GM12878 (cell line): ENCODE results near the gene RAB23. TPM values are rescaled to one million over a fixed set of nuclear protein-coding genes. Genes with fewer than 3 reads are reported as not detected.

ENCODE experiments used
- CBX5 ChIP-seq: sonication (generic); IDR thresholded peaks from 2 replicates; pipeline ENCODE4 v1.6.1; 2016; ENCODE audit warnings: low read depth, moderate library complexity, mild to moderate bottlenecking, inconsistent platforms
- EGR1 ChIP-seq, 2 experiments: IDR thresholded peaks; 1 replicate in 1 of 2; 2 replicates in 1 of 2; pipeline ENCODE4 v1.6.1; 2011 to 2012; ENCODE audit warnings: low read depth in 2 of 2, low read length in 2 of 2, borderline replicate concordance in 1 of 2, mild to moderate bottlenecking in 1 of 2, moderate library complexity in 1 of 2
- GATAD2B ChIP-seq: fragments of 450-650 bp; conservative IDR thresholded peaks from 2 replicates; pipeline ENCODE4 v1.6.1; 2017; ENCODE audit warnings: low read depth, mild to moderate bottlenecking, moderate library complexity
- MEF2A ChIP-seq: IDR thresholded peaks from 2 replicates; pipeline ENCODE4 v1.6.1; 2011; ENCODE audit warnings: low read depth, mild to moderate bottlenecking, low read length, moderate library complexity; ENCODE audit not compliant: insufficient read depth
- MTA2 ChIP-seq: fragments of 450-650 bp; IDR thresholded peaks from 2 replicates; pipeline ENCODE4 v1.6.1; 2016; ENCODE audit warnings: low read depth, mild to moderate bottlenecking, moderate library complexity
- PKNOX1 ChIP-seq: fragments of 450-650 bp; IDR thresholded peaks from 2 replicates; pipeline ENCODE4 v1.6.1; 2016; ENCODE audit warnings: mild to moderate bottlenecking
- RB1 ChIP-seq: fragments of 450-650 bp; formaldehyde crosslinking; IDR thresholded peaks from 2 replicates; pipeline ENCODE4 v1.6.1; 2017; ENCODE audit warnings: mild to moderate bottlenecking, borderline replicate concordance
- YBX1 ChIP-seq: fragments of 450-650 bp; IDR thresholded peaks from 2 replicates; pipeline ENCODE4 v1.6.1; 2016; ENCODE audit warnings: antibody characterized with exemption
- ZNF384 ChIP-seq: IDR thresholded peaks from 2 replicates; pipeline ENCODE4 v1.6.1; 2012; ENCODE audit warnings: low read depth, mild to moderate bottlenecking, low read length, improper control_type of control experiment, borderline replicate concordance
- ZNF622 ChIP-seq: fragments of 450-650 bp; IDR thresholded peaks from 2 replicates; pipeline ENCODE4 v1.6.1; 2017; ENCODE audit warnings: mild to moderate bottlenecking, inconsistent platforms
- ZNF687 ChIP-seq: fragments of 450-650 bp; IDR thresholded peaks from 2 replicates; pipeline ENCODE4 v1.6.1; 2017; ENCODE audit warnings: mild to moderate bottlenecking, moderate library complexity
- polyA plus RNA-seq, 11 experiments: library from polyadenylated mRNA; depleted of rRNA in 4 of 11; unstranded in 6 of 11; stranded (reverse) in 5 of 11; fragments of >200 nt; fragmentation: Nextera tagmentation in 4 of 11; fragmentation: Illumina TruSeq in 1 of 11; extraction: Ambion mirVana in 4 of 11; extraction: Trizol in 1 of 11; gene quantifications; 1 replicate in 1 of 11; 2 replicates in 10 of 11; pipeline versions ENCODE4 v1.2.1 to v1.2.3, GENCODE V29; 2011 to 2016; ENCODE audit warnings: inconsistent platforms in 2 of 11, missing spikeins in 2 of 11, low read depth in 1 of 11
- total RNA-seq, 4 experiments: library from RNA; depleted of rRNA in 3 of 4; stranded (reverse); fragments of >200 nt in 3 of 4; fragmentation: Illumina TruSeq in 1 of 4; extraction: Trizol in 1 of 4; gene quantifications; 2 replicates each; pipeline versions ENCODE4 v1.2.1 to v1.2.3, GENCODE V29; 2013 to 2021

RAB23 gene
- total and polyA plus RNA-seq, 10 of the 15 experiments (the other 5 are each of a cell fraction or from before 2014, with no cell fraction given) = 0.80 to 6.0 (median 3.1) TPM

GRCh38 chr6:57210060-57210459 lies 12.0 kb downstream of the RAB23 start (continued):
- TF ChIP-seq MEF2A (no peak), CBX5 (no peak), ZNF687 (no peak), ZNF384 (no peak), GATAD2B (no peak), ZNF622 (no peak), EGR1 (IDR thresholded peaks at IDR 0.05; ENCODE audit: borderline replicate concordance in 1 of 2, low read depth in 2 of 2, low read length in 2 of 2) (no peak), MTA2 (no peak), YBX1 (no peak), PKNOX1 (no peak), RB1 (no peak)
